HCT116 (cell line): ENCODE data around the gene ACADVL.

Experiments used
- ATF3 ChIP-seq: IDR thresholded peaks from 2 replicates; pipeline ENCODE4 v1.6.1; 2012
- EZH2 ChIP-seq: fragments of 200-600 bp; sonication (generic); IDR thresholded peaks from 2 replicates; pipeline ENCODE4 v1.6.1; 2017; ENCODE audit warnings: antibody characterized with exemption, mixed run types
- EZH2phosphoT487 ChIP-seq: fragments of 200-600 bp; IDR thresholded peaks from 2 replicates; pipeline ENCODE4 v1.6.1; 2018; ENCODE audit warnings: antibody characterized with exemption, borderline replicate concordance
- JUND ChIP-seq: IDR thresholded peaks from 2 replicates; pipeline ENCODE4 v1.6.1; 2012
- POLR2A ChIP-seq: IDR thresholded peaks from 2 replicates; pipeline ENCODE4 v1.7.0; 2011; ENCODE audit warnings: borderline replicate concordance; ENCODE audit not compliant: insufficient read depth, insufficient read length; ENCODE audit errors: extremely low read depth
- POLR2AphosphoS5 ChIP-seq: IDR thresholded peaks from 2 replicates; pipeline ENCODE4 v1.6.1; 2011; ENCODE audit warnings: mild to moderate bottlenecking, low read depth, low read length, moderate library complexity
- REST ChIP-seq: IDR thresholded peaks from 2 replicates; pipeline ENCODE4 v1.6.1; 2012; ENCODE audit warnings: low read depth
- SRF ChIP-seq: IDR thresholded peaks from 2 replicates; pipeline ENCODE4 v1.6.1; 2012; ENCODE audit warnings: low read depth
- TCF7L2 ChIP-seq: IDR thresholded peaks from 2 replicates; pipeline ENCODE4 v1.7.0; 2011; ENCODE audit warnings: borderline replicate concordance, inconsistent platforms; ENCODE audit not compliant: insufficient read depth, insufficient read length; ENCODE audit errors: extremely low read depth
- YY1 ChIP-seq: IDR thresholded peaks from 2 replicates; pipeline ENCODE4 v1.6.1; 2011; ENCODE audit warnings: low read length, low read depth, moderate library complexity, mild to moderate bottlenecking; ENCODE audit not compliant: insufficient replicate concordance; ENCODE audit errors: extremely low read depth
- ZFX ChIP-seq: fragments of 450-650 bp; IDR thresholded peaks from 2 replicates; pipeline ENCODE4 v1.6.1; 2017
- ZNF274 ChIP-seq: fragments of 200-500 bp; sonication (Bioruptor generic); IDR thresholded peaks from 2 replicates; pipeline ENCODE4 v1.6.1; 2014; ENCODE audit warnings: mild to moderate bottlenecking, low read depth, low read length, inconsistent platforms
- TF ChIP-seq, protein P1 (sequence below), 3 experiments: fragments of 200-600 bp in 1 of 3; sonication (generic) in 1 of 3; IDR thresholded peaks in 2 of 3; conservative IDR thresholded peaks in 1 of 3; 2 replicates each; pipeline ENCODE4 v1.5.1; 2012 to 2017; ENCODE audit warnings: low read depth in 2 of 3, low read length in 2 of 3, antibody characterized with exemption in 1 of 3, borderline replicate concordance in 1 of 3, control low read depth in 1 of 3, mild to moderate bottlenecking in 1 of 3, mixed read lengths in 1 of 3, mixed run types in 1 of 3, moderate library complexity in 1 of 3; ENCODE audit not compliant: insufficient read depth in 1 of 3

- TF ChIP-seq, protein P1, sequence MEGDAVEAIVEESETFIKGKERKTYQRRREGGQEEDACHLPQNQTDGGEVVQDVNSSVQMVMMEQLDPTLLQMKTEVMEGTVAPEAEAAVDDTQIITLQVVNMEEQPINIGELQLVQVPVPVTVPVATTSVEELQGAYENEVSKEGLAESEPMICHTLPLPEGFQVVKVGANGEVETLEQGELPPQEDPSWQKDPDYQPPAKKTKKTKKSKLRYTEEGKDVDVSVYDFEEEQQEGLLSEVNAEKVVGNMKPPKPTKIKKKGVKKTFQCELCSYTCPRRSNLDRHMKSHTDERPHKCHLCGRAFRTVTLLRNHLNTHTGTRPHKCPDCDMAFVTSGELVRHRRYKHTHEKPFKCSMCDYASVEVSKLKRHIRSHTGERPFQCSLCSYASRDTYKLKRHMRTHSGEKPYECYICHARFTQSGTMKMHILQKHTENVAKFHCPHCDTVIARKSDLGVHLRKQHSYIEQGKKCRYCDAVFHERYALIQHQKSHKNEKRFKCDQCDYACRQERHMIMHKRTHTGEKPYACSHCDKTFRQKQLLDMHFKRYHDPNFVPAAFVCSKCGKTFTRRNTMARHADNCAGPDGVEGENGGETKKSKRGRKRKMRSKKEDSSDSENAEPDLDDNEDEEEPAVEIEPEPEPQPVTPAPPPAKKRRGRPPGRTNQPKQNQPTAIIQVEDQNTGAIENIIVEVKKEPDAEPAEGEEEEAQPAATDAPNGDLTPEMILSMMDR (IDR thresholded peaks at IDR 0.05 in 2 of 3, conservative IDR thresholded peaks at IDR 0.05 in 1 of 3; ENCODE audit: borderline replicate concordance in 1 of 3, insufficient read depth in 1 of 3, low read depth in 2 of 3, low read length in 2 of 3): no peak
- no peak for TF ChIP-seq EZH2phosphoT487
- TF ChIP-seq ZFX: no peak
- no peak for TF ChIP-seq TCF7L2
- no peak for TF ChIP-seq POLR2A
- no peak for TF ChIP-seq EZH2
- TF ChIP-seq POLR2AphosphoS5: no peak
- no peak for TF ChIP-seq SRF
- no peak for TF ChIP-seq REST
- TF ChIP-seq ZNF274: no peak
- TF ChIP-seq JUND: no peak
- no peak for TF ChIP-seq YY1
- TF ChIP-seq ATF3: no peak
Measured at GRCh38 chr17:7266784-7267183, 47.0 kb downstream of the ACADVL start.
